VCaP (cell line): ENCODE measurements around the gene CAB39.

ENCODE experiments used
- H3K27ac ChIP-seq: fragments of 450-650 bp; 2 replicates; pipeline ENCODE4 v1.5.1; 2017
- TF ChIP-seq, protein P1 (sequence below): fragments of 450-650 bp; conservative IDR thresholded peaks from 2 replicates; pipeline ENCODE4 v1.5.1; 2017; ENCODE audit warnings: mild to moderate bottlenecking, moderate library complexity

The CAB39 gene

DNA sequence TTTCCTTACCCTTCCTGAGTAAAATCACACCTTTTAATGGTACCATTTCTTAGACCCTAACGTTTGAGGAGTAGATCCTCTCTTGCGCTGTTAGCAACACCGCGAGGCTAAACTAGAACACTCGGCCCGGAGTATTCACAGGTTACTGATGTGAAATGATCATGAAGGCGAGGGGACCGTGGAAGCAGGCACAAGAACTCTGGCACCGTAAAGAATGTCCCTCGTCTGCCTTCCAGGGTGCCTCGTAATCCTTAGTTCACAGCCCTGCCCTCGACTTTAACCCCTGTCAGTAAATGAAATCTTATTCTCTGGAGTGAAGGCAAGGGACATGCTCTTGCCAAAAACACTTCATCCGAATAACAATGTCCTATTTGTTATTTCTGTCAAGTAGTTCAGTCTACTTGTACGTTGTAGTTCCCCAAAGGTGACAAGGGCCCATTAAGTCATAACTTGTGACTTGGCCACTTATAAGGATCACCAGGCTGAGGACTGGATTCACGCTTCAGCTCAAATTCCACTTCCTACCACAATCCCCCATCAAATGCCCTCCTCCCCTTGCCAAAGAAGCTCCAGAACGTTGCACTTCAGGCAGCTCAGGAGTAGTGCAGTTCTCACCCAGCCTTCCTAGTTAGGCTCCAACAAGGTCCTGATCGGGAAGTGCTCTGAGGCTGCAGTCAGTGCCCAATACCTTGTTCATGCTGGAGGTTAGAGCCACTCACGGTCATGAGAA is 108.8 kb downstream of the CAB39 start:
- TF ChIP-seq, protein P1, sequence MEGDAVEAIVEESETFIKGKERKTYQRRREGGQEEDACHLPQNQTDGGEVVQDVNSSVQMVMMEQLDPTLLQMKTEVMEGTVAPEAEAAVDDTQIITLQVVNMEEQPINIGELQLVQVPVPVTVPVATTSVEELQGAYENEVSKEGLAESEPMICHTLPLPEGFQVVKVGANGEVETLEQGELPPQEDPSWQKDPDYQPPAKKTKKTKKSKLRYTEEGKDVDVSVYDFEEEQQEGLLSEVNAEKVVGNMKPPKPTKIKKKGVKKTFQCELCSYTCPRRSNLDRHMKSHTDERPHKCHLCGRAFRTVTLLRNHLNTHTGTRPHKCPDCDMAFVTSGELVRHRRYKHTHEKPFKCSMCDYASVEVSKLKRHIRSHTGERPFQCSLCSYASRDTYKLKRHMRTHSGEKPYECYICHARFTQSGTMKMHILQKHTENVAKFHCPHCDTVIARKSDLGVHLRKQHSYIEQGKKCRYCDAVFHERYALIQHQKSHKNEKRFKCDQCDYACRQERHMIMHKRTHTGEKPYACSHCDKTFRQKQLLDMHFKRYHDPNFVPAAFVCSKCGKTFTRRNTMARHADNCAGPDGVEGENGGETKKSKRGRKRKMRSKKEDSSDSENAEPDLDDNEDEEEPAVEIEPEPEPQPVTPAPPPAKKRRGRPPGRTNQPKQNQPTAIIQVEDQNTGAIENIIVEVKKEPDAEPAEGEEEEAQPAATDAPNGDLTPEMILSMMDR, result no peak
- H3K27ac ChIP-seq, result no peak overlapping the region

DNA sequence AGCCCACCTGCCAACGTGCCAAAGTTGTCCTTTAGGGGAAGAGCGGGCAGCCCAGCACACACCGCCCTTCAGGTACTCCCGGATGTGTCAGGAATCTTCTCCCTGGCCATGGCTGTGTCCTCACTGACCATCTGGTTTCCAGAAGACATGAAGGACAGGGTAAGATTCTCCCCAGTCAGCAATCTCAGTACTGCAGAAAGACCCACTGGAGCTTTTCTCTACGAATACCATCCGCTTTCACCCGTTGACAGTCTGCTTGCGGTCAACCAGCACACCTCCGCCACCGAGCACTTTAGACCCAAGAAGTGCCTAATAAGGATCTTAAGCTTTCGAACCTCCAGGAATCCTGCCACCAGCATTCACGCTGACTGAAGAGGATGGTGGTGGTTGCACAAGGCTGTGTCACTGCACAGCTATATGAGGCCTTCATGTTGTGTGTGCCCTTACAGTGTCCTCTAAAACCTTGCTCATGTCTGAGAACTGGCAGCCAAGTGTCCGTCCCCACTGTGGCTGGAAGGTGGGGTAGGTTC is 109.4 kb downstream of the CAB39 start:
- TF ChIP-seq, protein P1, result no peak
- H3K27ac ChIP-seq, result no peak overlapping the region

DNA sequence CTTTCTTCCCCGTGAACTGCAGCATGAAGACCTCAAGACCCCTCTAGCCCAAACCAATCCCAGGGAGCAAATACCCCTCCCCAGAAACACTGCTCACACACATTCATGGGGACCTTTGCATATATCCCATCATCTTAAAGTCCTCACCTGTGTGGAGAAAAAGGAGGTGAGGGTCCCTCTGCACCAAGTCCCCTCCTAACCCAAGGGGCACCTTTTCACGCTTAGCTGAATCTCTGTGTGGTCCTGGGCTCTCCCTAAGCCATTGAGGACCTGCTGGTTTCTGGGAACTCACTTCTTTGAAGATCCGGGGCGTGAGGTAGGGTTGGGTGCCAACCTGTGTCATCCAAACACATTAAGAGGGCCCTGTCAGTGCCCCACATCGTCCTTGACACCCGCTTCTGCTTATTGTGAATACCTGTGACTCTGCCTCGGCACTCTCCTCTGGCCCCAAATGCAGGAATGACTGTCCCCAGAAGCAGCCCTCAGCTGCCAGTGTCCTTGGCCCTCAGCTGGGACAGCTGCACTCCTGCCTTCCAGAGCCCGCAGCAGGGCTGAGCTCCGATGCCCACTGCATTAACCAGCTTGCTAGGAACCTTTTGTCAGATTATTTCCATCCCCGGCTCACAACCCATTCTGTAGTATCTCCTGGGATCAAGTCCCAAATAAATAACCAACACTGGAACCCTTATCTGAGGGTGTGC is 110.8 kb downstream of the CAB39 start:
- no peak overlapping the region for H3K27ac ChIP-seq
- TF ChIP-seq, protein P1, result no peak

DNA sequence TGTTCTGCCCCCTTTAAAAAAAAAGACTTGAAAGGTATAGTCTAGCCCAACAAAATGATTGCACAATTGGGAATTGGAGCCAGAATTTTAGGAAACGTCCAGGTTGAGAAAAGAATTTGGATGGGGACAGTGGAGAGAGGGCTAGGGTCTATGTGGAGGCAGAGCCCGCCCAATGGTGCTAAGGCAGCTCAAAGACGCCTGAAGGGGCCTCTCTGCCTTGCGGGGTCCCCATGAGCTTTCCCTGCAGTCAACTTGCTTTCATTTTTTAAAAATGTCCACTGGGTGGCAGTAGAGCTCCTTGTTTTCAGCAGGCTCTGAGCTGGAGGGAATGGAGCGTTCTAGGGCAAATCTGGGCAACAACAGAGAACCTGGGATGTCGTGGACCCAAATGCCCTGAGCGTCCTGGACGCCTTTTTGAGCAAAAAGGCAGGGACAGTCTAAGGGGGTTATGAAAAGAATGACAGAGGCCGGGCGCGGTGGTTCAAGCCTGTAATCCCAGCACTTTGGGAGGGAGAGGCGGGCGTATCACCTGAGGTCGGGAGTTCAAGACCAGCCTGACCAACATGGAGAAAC is 111.8 kb downstream of the CAB39 start:
- TF ChIP-seq, protein P1, result peak; percentile 79

DNA sequence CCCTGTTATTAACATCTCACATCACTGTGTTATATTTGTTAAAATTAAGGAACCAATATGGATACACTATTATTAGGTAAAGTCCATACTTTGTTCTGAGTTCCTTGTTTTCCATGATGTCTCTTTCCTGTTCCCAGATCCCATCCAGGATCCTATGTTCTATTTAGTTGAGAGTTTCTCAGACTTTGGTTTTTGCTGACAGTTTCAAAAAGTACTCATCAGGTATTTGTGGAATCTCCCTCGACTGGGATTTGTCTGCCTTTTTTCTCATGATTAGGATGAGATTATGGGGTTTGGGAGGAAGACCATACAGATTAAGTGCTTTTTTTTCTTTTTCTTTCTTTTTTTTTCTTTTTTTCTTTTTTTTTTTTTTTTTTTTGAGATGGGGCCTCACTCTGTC is 112.7 kb downstream of the CAB39 start:
- no peak overlapping the region for H3K27ac ChIP-seq
- TF ChIP-seq, protein P1, result no peak

More for the DNA sequence above, 111.8 kb downstream of the CAB39 start:
- H3K27ac ChIP-seq, result no peak overlapping the region

DNA sequence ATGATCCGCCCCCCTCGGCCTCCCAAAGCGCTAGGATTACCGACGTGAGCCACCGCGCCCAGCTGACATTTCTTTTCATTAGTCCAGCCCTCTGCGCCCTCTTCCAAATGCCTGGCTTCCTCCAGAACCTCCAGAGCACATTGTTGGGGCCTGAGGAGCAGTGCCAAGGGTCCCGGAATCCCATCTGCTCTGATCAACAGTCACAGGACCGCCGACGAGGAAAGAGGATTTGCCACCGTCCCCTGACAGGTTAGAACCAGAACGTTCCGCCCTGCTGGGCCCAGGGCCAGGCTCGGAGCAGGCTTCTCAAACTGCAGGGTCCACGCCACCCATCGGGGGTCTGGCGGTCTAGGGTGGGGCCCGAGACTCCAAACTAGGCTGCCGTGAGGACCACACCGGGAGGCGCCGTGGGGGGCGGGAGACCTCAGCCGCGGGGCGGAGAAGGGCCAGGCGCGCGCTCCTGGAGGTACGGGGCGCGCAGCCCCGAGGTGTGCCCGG is 115.2 kb downstream of the CAB39 start:
- TF ChIP-seq, protein P1, result no peak
- no peak overlapping the region for H3K27ac ChIP-seq
